Measurements from ENCODE around the gene TNFRSF12A. TPM values are rescaled to one million over a fixed set of nuclear protein-coding genes. Genes with fewer than 3 reads are reported as not detected.

TNFRSF12A gene
- total RNA-seq, 1 donor from 2014 or later = 74.9 TPM

- Histone ChIP-seq H3K27ac (no peak overlapping the region), H3K4me3 (no peak overlapping the region), H3K36me3 (no peaks in the 10 kb centered on the region), H3K27me3 (no peaks in the 10 kb centered on the region), H3K4me1 (peaks cover 9% of the 10 kb centered on the region), H3K9me3 (no peaks in the 10 kb centered on the region)
- no peak for DNase-seq
- TF ChIP-seq CTCF (IDR thresholded peaks at IDR 0.05) = no peak
- intact Hi-C loops (cut with DNase I) = no loop called here
- ATAC-seq = no peak
Observed at GRCh38 chr16:2973605-2974318, 46.4 kb upstream of the TNFRSF12A start.

GRCh38 chr16:2974319-2975056, 45.7 kb upstream of the TNFRSF12A start:
- DNase-seq = no peak
- no peak for TF ChIP-seq CTCF (IDR thresholded peaks at IDR 0.05)

GRCh38 chr16:2975161-2975795, 44.9 kb upstream of the TNFRSF12A start:
- H3K4me1 ChIP-seq = peaks cover 10% of the 10 kb centered on the region
- TF ChIP-seq CTCF (IDR thresholded peaks at IDR 0.05) = no peak
- intact Hi-C loops (cut with DNase I) = no loop called here
- no peak for DNase-seq
- H3K36me3 ChIP-seq = no peaks in the 10 kb centered on the region
- no peaks in the 10 kb centered on the region for H3K27me3 ChIP-seq
- no peak for ATAC-seq
- H3K9me3 ChIP-seq = no peaks in the 10 kb centered on the region
- no peak overlapping the region for H3K4me3 ChIP-seq
- no peak overlapping the region for H3K27ac ChIP-seq

More at GRCh38 chr16:2974319-2975056, 45.7 kb upstream of the TNFRSF12A start:
- Histone ChIP-seq H3K4me1 (peaks cover 9% of the 10 kb centered on the region), H3K36me3 (no peaks in the 10 kb centered on the region), H3K27me3 (no peaks in the 10 kb centered on the region), H3K27ac (no peak overlapping the region), H3K9me3 (no peaks in the 10 kb centered on the region), H3K4me3 (no peak overlapping the region)
- ATAC-seq = no peak
- intact Hi-C loops (cut with DNase I) = no loop called here

GRCh38 chr16:2976201-2976600, 44.0 kb upstream of the TNFRSF12A start:
- TF ChIP-seq CTCF (IDR thresholded peaks at IDR 0.05) = no peak
- H3K4me3 ChIP-seq = no peak overlapping the region
- no peaks in the 10 kb centered on the region for H3K27me3 ChIP-seq
- H3K9me3 ChIP-seq = no peaks in the 10 kb centered on the region
- no peak for DNase-seq
- H3K4me1 ChIP-seq = peaks cover 12% of the 10 kb centered on the region
- intact Hi-C loops (cut with DNase I) = no loop called here
- no peak for ATAC-seq
- no peaks in the 10 kb centered on the region for H3K36me3 ChIP-seq
- no peak overlapping the region for H3K27ac ChIP-seq

- H3K9me3 ChIP-seq = no peaks in the 10 kb centered on the region
- DNase-seq = no peak
- intact Hi-C loops (cut with DNase I) = no loop called here
Observed at GRCh38 chr16:2976673-2977072, 43.5 kb upstream of the TNFRSF12A start.

More at GRCh38 chr16:2976673-2977072, 43.5 kb upstream of the TNFRSF12A start:
- H3K36me3 ChIP-seq = no peaks in the 10 kb centered on the region
- ATAC-seq = no peak
- peaks cover 13% of the 10 kb centered on the region for H3K4me1 ChIP-seq
- H3K4me3 ChIP-seq = no peak overlapping the region
- H3K27me3 ChIP-seq = no peaks in the 10 kb centered on the region
- no peak overlapping the region for H3K27ac ChIP-seq
- no peak for TF ChIP-seq CTCF (IDR thresholded peaks at IDR 0.05)
